Gastrocnemius medialis (tissue), 4 donors: ENCODE results near the gene ITGA11.

Experiments used
- POLR2A ChIP-seq, 2 donors: fragments of 450-650 bp; IDR thresholded peaks; one replicate each; pipeline ENCODE4 v1.6.1; 2017; ENCODE audit warnings: antibody characterized with exemption in 2 of 2, mild to moderate bottlenecking in 2 of 2, moderate library complexity in 2 of 2
- TF ChIP-seq, protein P1 (sequence below), 5 experiments: fragments of 450-650 bp in 3 of 5; fragments of 200-600 bp in 2 of 5; sonication (generic) in 2 of 5; IDR thresholded peaks in 4 of 5; conservative IDR thresholded peaks in 1 of 5; 1 replicate in 4 of 5; 2 replicates in 1 of 5; pipeline ENCODE4 v1.5.1; 2016 to 2019; ENCODE audit warnings: antibody characterized with exemption in 5 of 5, mild to moderate bottlenecking in 3 of 5, moderate library complexity in 3 of 5

- TF ChIP-seq, protein P1, sequence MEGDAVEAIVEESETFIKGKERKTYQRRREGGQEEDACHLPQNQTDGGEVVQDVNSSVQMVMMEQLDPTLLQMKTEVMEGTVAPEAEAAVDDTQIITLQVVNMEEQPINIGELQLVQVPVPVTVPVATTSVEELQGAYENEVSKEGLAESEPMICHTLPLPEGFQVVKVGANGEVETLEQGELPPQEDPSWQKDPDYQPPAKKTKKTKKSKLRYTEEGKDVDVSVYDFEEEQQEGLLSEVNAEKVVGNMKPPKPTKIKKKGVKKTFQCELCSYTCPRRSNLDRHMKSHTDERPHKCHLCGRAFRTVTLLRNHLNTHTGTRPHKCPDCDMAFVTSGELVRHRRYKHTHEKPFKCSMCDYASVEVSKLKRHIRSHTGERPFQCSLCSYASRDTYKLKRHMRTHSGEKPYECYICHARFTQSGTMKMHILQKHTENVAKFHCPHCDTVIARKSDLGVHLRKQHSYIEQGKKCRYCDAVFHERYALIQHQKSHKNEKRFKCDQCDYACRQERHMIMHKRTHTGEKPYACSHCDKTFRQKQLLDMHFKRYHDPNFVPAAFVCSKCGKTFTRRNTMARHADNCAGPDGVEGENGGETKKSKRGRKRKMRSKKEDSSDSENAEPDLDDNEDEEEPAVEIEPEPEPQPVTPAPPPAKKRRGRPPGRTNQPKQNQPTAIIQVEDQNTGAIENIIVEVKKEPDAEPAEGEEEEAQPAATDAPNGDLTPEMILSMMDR (IDR thresholded peaks at IDR 0.05 in 4 of 5, conservative IDR thresholded peaks at IDR 0.05 in 1 of 5) = no peak
- TF ChIP-seq POLR2A (IDR thresholded peaks at IDR 0.05) = no peak
Measured at GRCh38 chr15:68335251-68335650, 96.7 kb downstream of the ITGA11 start.
